ENCODE results near the gene SESN3. TPM values are rescaled to one million over a fixed set of nuclear protein-coding genes. Genes with fewer than 3 reads are reported as not detected.

The SESN3 gene
- total RNA-seq, 2 experiments from 2014 or later: 17.5 to 18.1 TPM

- peaks cover 9% of the 10 kb centered on the region for H3K36me3 Mint-ChIP-seq (ENCODE audit: low read depth)
- no peak overlapping the region for H3K27ac Mint-ChIP-seq
- H3K4me3 Mint-ChIP-seq: no peak overlapping the region
- CTCF ChIA-PET: no interaction called here
- no peaks in the 10 kb centered on the region for H3K9me3 Mint-ChIP-seq
- no peaks in the 10 kb centered on the region for H3K27me3 Mint-ChIP-seq (ENCODE audit: low read depth)
- intact Hi-C loops (cut with micrococcal nuclease): loop anchor here (1.0 kb wide), 1 partner anchor 8 kb away; no protein-coding TSS in a partner anchor
- peaks cover 45% of the 10 kb centered on the region for H3K4me1 Mint-ChIP-seq (ENCODE audit: low read depth)
- no peak for DNase-seq
These were observed 37.5 kb downstream of the SESN3 start for GRCh38 chr11:95193541-95193940.

- H3K9me3 Mint-ChIP-seq: no peaks in the 10 kb centered on the region
- H3K27ac Mint-ChIP-seq: no peak overlapping the region
- DNase-seq: no peak
- no peaks in the 10 kb centered on the region for H3K27me3 Mint-ChIP-seq (ENCODE audit: low read depth)
- CTCF ChIA-PET: interaction anchor here (0.6 kb wide), 1 partner anchor 137 kb away, joined by 3 read pairs; no protein-coding TSS in a partner anchor
- intact Hi-C loops (cut with micrococcal nuclease): loop anchor here (1.0 kb wide), 1 partner anchor 9 kb away; no protein-coding TSS in a partner anchor
- H3K36me3 Mint-ChIP-seq (ENCODE audit: low read depth): peaks cover 9% of the 10 kb centered on the region
- H3K4me3 Mint-ChIP-seq: no peak overlapping the region
- peaks cover 45% of the 10 kb centered on the region for H3K4me1 Mint-ChIP-seq (ENCODE audit: low read depth)
These were observed 38.3 kb downstream of the SESN3 start for GRCh38 chr11:95192717-95193116.

- Mint-ChIP-seq H3K4me1 (ENCODE audit: low read depth) (peaks cover 31% of the 10 kb centered on the region), H3K9me3 (no peaks in the 10 kb centered on the region), H3K4me3 (no peak overlapping the region), H3K36me3 (ENCODE audit: low read depth) (peaks cover 10% of the 10 kb centered on the region), H3K27me3 (ENCODE audit: low read depth) (no peaks in the 10 kb centered on the region), H3K27ac (peak overlapping the region; percentile 2)
- DNase-seq: peak; percentile 24
- intact Hi-C loops (cut with micrococcal nuclease): no loop called here
- CTCF ChIA-PET: interaction anchor here (0.6 to 1.2 kb wide), 2 partner anchors 26 to 110 kb away, joined by 3 to 5 read pairs; no protein-coding TSS in a partner anchor
These were observed 43.3 kb downstream of the SESN3 start for GRCh38 chr11:95187723-95188122.

GRCh38 chr11:95182397-95182796 lies 48.6 kb downstream of the SESN3 start:
- H3K9me3 Mint-ChIP-seq: no peaks in the 10 kb centered on the region
- CTCF ChIA-PET: interaction anchor here (1.6 kb wide), 1 partner anchor 523 kb away, joined by 5 read pairs; no protein-coding TSS in a partner anchor
- no peaks in the 10 kb centered on the region for H3K27me3 Mint-ChIP-seq (ENCODE audit: low read depth)
- peaks cover 26% of the 10 kb centered on the region for H3K4me1 Mint-ChIP-seq (ENCODE audit: low read depth)
- H3K36me3 Mint-ChIP-seq (ENCODE audit: low read depth): peaks cover 17% of the 10 kb centered on the region
- intact Hi-C loops (cut with micrococcal nuclease): loop anchor here (2.0 kb wide), 1 partner anchor 46 kb away; no protein-coding TSS in a partner anchor
- H3K27ac Mint-ChIP-seq: peak overlapping the region; percentile 54
- DNase-seq: no peak
- H3K4me3 Mint-ChIP-seq: no peak overlapping the region

GRCh38 chr11:95175818-95176380 lies 55.1 kb downstream of the SESN3 start:
- intact Hi-C loops (cut with micrococcal nuclease): no loop called here
- Mint-ChIP-seq H3K27me3 (ENCODE audit: low read depth) (no peaks in the 10 kb centered on the region), H3K9me3 (no peaks in the 10 kb centered on the region), H3K27ac (no peak overlapping the region), H3K36me3 (ENCODE audit: low read depth) (peaks cover 16% of the 10 kb centered on the region), H3K4me1 (ENCODE audit: low read depth) (peaks cover 3% of the 10 kb centered on the region), H3K4me3 (no peak overlapping the region)
- CTCF ChIA-PET: interaction anchor here (0.9 to 1.3 kb wide), 3 partner anchors 24 to 531 kb away, joined by 3 to 4 read pairs (median 3); no protein-coding TSS in a partner anchor
- no peak for DNase-seq

- no peak overlapping the region for H3K27ac Mint-ChIP-seq
- peaks cover 4% of the 10 kb centered on the region for H3K36me3 Mint-ChIP-seq (ENCODE audit: low read depth)
- intact Hi-C loops (cut with micrococcal nuclease): no loop called here
- H3K9me3 Mint-ChIP-seq: no peaks in the 10 kb centered on the region
- peaks cover 5% of the 10 kb centered on the region for H3K4me1 Mint-ChIP-seq (ENCODE audit: low read depth)
- no peak overlapping the region for H3K4me3 Mint-ChIP-seq
- CTCF ChIA-PET: interaction anchor here (0.9 to 1.1 kb wide), 2 partner anchors 62 to 503 kb away, joined by 3 to 5 read pairs; no protein-coding TSS in a partner anchor
- H3K27me3 Mint-ChIP-seq (ENCODE audit: low read depth): no peaks in the 10 kb centered on the region
- DNase-seq: no peak
These were observed 60.7 kb downstream of the SESN3 start for GRCh38 chr11:95170294-95170693.

- CTCF ChIA-PET: interaction anchor here (0.7 to 1.3 kb wide), 4 partner anchors 12 to 539 kb away, joined by 3 to 8 read pairs (median 3); no protein-coding TSS in a partner anchor
- no peak overlapping the region for H3K27ac Mint-ChIP-seq
- H3K9me3 Mint-ChIP-seq: peaks cover 2% of the 10 kb centered on the region
- H3K27me3 Mint-ChIP-seq (ENCODE audit: low read depth): no peaks in the 10 kb centered on the region
- peaks cover 4% of the 10 kb centered on the region for H3K36me3 Mint-ChIP-seq (ENCODE audit: low read depth)
- intact Hi-C loops (cut with micrococcal nuclease): no loop called here
- DNase-seq: no peak
- no peak overlapping the region for H3K4me3 Mint-ChIP-seq
- H3K4me1 Mint-ChIP-seq (ENCODE audit: low read depth): peaks cover 27% of the 10 kb centered on the region
These were observed 64.2 kb downstream of the SESN3 start for GRCh38 chr11:95166781-95167180.

- Mint-ChIP-seq H3K4me1 (ENCODE audit: low read depth) (peaks cover 27% of the 10 kb centered on the region), H3K4me3 (no peak overlapping the region), H3K27ac (no peak overlapping the region), H3K27me3 (ENCODE audit: low read depth) (no peaks in the 10 kb centered on the region), H3K36me3 (ENCODE audit: low read depth) (peaks cover 4% of the 10 kb centered on the region), H3K9me3 (peaks cover 2% of the 10 kb centered on the region)
- DNase-seq: no peak
- CTCF ChIA-PET: interaction anchor here (1.3 to 2.3 kb wide), 3 partner anchors 11 to 540 kb away, joined by 3 to 8 read pairs (median 8); no protein-coding TSS in a partner anchor
- intact Hi-C loops (cut with micrococcal nuclease): no loop called here
These were observed 65.4 kb downstream of the SESN3 start for GRCh38 chr11:95165638-95166037.

GRCh38 chr11:95163106-95163505 lies 67.9 kb downstream of the SESN3 start:
- intact Hi-C loops (cut with micrococcal nuclease): no loop called here
- CTCF ChIA-PET: interaction anchor here (0.6 to 2.3 kb wide), 6 partner anchors 8 to 610 kb away, joined by 3 to 8 read pairs (median 5); no protein-coding TSS in a partner anchor

GRCh38 chr11:95161248-95161647 lies 69.8 kb downstream of the SESN3 start:
- CTCF ChIA-PET: interaction anchor here (1.6 to 12.5 kb wide), 2 partner anchors 70 to 545 kb away, joined by 3 to 281 read pairs; partner anchors contain the start of gene SESN3
- no peaks in the 10 kb centered on the region for H3K27me3 Mint-ChIP-seq (ENCODE audit: low read depth)
- peaks cover 1% of the 10 kb centered on the region for H3K36me3 Mint-ChIP-seq (ENCODE audit: low read depth)
- no peak for DNase-seq
- intact Hi-C loops (cut with micrococcal nuclease): no loop called here
- H3K4me3 Mint-ChIP-seq: no peak overlapping the region
- no peak overlapping the region for H3K27ac Mint-ChIP-seq
- H3K9me3 Mint-ChIP-seq: peaks cover 2% of the 10 kb centered on the region
- peaks cover 38% of the 10 kb centered on the region for H3K4me1 Mint-ChIP-seq (ENCODE audit: low read depth)

More at GRCh38 chr11:95163106-95163505, 67.9 kb downstream of the SESN3 start:
- no peaks in the 10 kb centered on the region for H3K27me3 Mint-ChIP-seq (ENCODE audit: low read depth)
- H3K4me1 Mint-ChIP-seq (ENCODE audit: low read depth): peaks cover 33% of the 10 kb centered on the region
- H3K27ac Mint-ChIP-seq: peak overlapping the region; percentile 80
- peaks cover 2% of the 10 kb centered on the region for H3K9me3 Mint-ChIP-seq
- H3K36me3 Mint-ChIP-seq (ENCODE audit: low read depth): peaks cover 1% of the 10 kb centered on the region
- no peak overlapping the region for H3K4me3 Mint-ChIP-seq
- no peak for DNase-seq

GRCh38 chr11:95157824-95158223 lies 73.2 kb downstream of the SESN3 start:
- Mint-ChIP-seq H3K27me3 (ENCODE audit: low read depth) (no peaks in the 10 kb centered on the region), H3K27ac (no peak overlapping the region), H3K4me3 (no peak overlapping the region), H3K9me3 (peaks cover 2% of the 10 kb centered on the region), H3K4me1 (ENCODE audit: low read depth) (peaks cover 32% of the 10 kb centered on the region), H3K36me3 (ENCODE audit: low read depth) (no peaks in the 10 kb centered on the region)
- CTCF ChIA-PET: interaction anchor here (0.7 to 12.5 kb wide), 6 partner anchors 72 to 610 kb away, joined by 3 to 281 read pairs (median 5); no protein-coding TSS in a partner anchor
- DNase-seq: peak; percentile 50
- intact Hi-C loops (cut with micrococcal nuclease): no loop called here

- intact Hi-C loops (cut with micrococcal nuclease): no loop called here
- CTCF ChIA-PET: interaction anchor here (0.6 to 12.5 kb wide), 12 partner anchors 24 to 1081 kb away, joined by 3 to 281 read pairs (median 3); no protein-coding TSS in a partner anchor
These were observed 74.0 kb downstream of the SESN3 start for GRCh38 chr11:95156916-95157541.

More at GRCh38 chr11:95156916-95157541, 74.0 kb downstream of the SESN3 start:
- Mint-ChIP-seq H3K9me3 (no peaks in the 10 kb centered on the region), H3K27me3 (ENCODE audit: low read depth) (no peaks in the 10 kb centered on the region), H3K27ac (no peak overlapping the region), H3K36me3 (ENCODE audit: low read depth) (no peaks in the 10 kb centered on the region), H3K4me3 (no peak overlapping the region), H3K4me1 (ENCODE audit: low read depth) (peaks cover 35% of the 10 kb centered on the region)
- no peak for DNase-seq

Measured in activated naive CD4-positive, alpha-beta T cell treated with anti-CD3 and anti-CD28 coated beads for 36 hours (primary cell).